Bronchial epithelial cell (primary cell): ENCODE measurements around the gene ADAMTS17. TPM values are rescaled to one million over a fixed set of nuclear protein-coding genes. Genes with fewer than 3 reads are reported as not detected.

Source experiments
- DNase-seq: peaks from one replicate; pipeline ENCODE4 v3.0.0-alpha.2; 2010; ENCODE audit warnings: low read depth
- FAIRE-seq: peaks from 2 replicates; lab custom pipeline; 2011; peaks lifted over from hg19 to GRCh38; lab: Jason Lieb, UNC
- H3K27me3 ChIP-seq: 2 replicates; pipeline ENCODE4 v1.5.1; 2011; ENCODE audit warnings: low read length; ENCODE audit not compliant: control insufficient read depth, insufficient read depth
- H3K36me3 ChIP-seq: 2 replicates; pipeline ENCODE4 v1.5.1; 2011; ENCODE audit warnings: low read length; ENCODE audit not compliant: control insufficient read depth, insufficient read depth
- H3K4me3 ChIP-seq: 2 replicates; pipeline ENCODE4 v1.5.1; 2011; ENCODE audit warnings: mild to moderate bottlenecking, low read depth, low read length, control low read depth
- CTCF ChIP-seq: IDR thresholded peaks from 2 replicates; pipeline ENCODE4 v1.5.1; 2011; ENCODE audit warnings: mild to moderate bottlenecking, moderate library complexity, low read length, control low read depth, inconsistent platforms; ENCODE audit not compliant: insufficient read depth, severe bottlenecking
- total RNA-seq: library from RNA; depleted of rRNA; stranded (reverse); fragments of >200 nt; gene quantifications from 2 replicates; pipeline ENCODE4 v1.2.1, GENCODE V29; 2014

The ADAMTS17 gene
- total RNA-seq, 1 donor from 2014 or later = 1.1 TPM

- no peak for TF ChIP-seq CTCF
- Histone ChIP-seq H3K27me3 (no peaks in the 10 kb centered on the region), H3K4me3 (no peak overlapping the region), H3K36me3 (no peaks in the 10 kb centered on the region)
- DNase-seq (no peak), FAIRE-seq (no peak)
These were observed 154.1 kb downstream of the ADAMTS17 start for GRCh38 chr15:100187677-100188076.

GRCh38 chr15:100186960-100187359 is 154.8 kb downstream of the ADAMTS17 start:
- FAIRE-seq (no peak), DNase-seq (no peak)
- Histone ChIP-seq H3K36me3 (no peaks in the 10 kb centered on the region), H3K4me3 (no peak overlapping the region), H3K27me3 (no peaks in the 10 kb centered on the region)
- TF ChIP-seq CTCF = no peak

- DNase-seq = no peak
- no peak for TF ChIP-seq CTCF
- no peak overlapping the region for H3K4me3 ChIP-seq
- no peaks in the 10 kb centered on the region for H3K27me3 ChIP-seq
- H3K36me3 ChIP-seq = no peaks in the 10 kb centered on the region
- no peak for FAIRE-seq
These were observed 155.4 kb downstream of the ADAMTS17 start for GRCh38 chr15:100186366-100186765.

GRCh38 chr15:100183921-100184495 is 157.8 kb downstream of the ADAMTS17 start:
- no peak for TF ChIP-seq CTCF
- Histone ChIP-seq H3K27me3 (no peaks in the 10 kb centered on the region), H3K4me3 (no peak overlapping the region), H3K36me3 (no peaks in the 10 kb centered on the region)
- FAIRE-seq (no peak), DNase-seq (no peak)

- no peak for TF ChIP-seq CTCF
- no peaks in the 10 kb centered on the region for H3K36me3 ChIP-seq
- FAIRE-seq (no peak), DNase-seq (no peak)
- H3K4me3 ChIP-seq = no peak overlapping the region
- H3K27me3 ChIP-seq = no peaks in the 10 kb centered on the region
These were observed 160.9 kb downstream of the ADAMTS17 start for GRCh38 chr15:100180921-100181320.
